SJCRH30 (cell line): ENCODE results near the gene ZACN. TPM values are rescaled to one million over a fixed set of nuclear protein-coding genes. Genes with fewer than 3 reads are reported as not detected.
A peak's percentile ranks its signal among the peaks of the same experiment; 100 is the strongest.

ENCODE experiments used
- DNase-seq, 2 experiments: peaks; one replicate each; pipeline ENCODE4 v3.0.0-alpha.2; 2015 to 2020
- H3K27ac ChIP-seq: fragments of 250-450 bp; sonication (Bioruptor Pico); 2 replicates; pipeline ENCODE4 v1.5.1; 2020; ENCODE audit warnings: mild to moderate bottlenecking, moderate library complexity
- H3K27me3 ChIP-seq: fragments of 250-450 bp; sonication (Bioruptor Pico); 2 replicates; pipeline ENCODE4 v1.5.1; 2020; ENCODE audit warnings: mild to moderate bottlenecking, moderate library complexity
- H3K36me3 ChIP-seq: fragments of 250-450 bp; sonication (Bioruptor Pico); 2 replicates; pipeline ENCODE4 v1.5.1; 2020; ENCODE audit warnings: mild to moderate bottlenecking, moderate library complexity
- H3K4me1 ChIP-seq: fragments of 250-450 bp; sonication (Bioruptor Pico); 2 replicates; pipeline ENCODE4 v1.5.1; 2020; ENCODE audit warnings: mild to moderate bottlenecking, moderate library complexity
- H3K4me3 ChIP-seq: fragments of 250-450 bp; sonication (Bioruptor Pico); 2 replicates; pipeline ENCODE4 v1.5.1; 2020; ENCODE audit warnings: mild to moderate bottlenecking, moderate library complexity
- H3K9me3 ChIP-seq: fragments of 250-450 bp; sonication (Bioruptor Pico); replicated peaks from 2 replicates; pipeline ENCODE4 v1.5.1; 2020; ENCODE audit warnings: mild to moderate bottlenecking, moderate library complexity
- total RNA-seq: library from RNA; depleted of rRNA; stranded (reverse); fragments of >200 nt; shearing (Covaris generic); gene quantifications from 2 replicates; pipeline ENCODE4 v1.2.3, GENCODE V29; 2014

The ZACN gene
- total RNA-seq, 1 experiment from 2014 or later, result 0.14 TPM

DNA sequence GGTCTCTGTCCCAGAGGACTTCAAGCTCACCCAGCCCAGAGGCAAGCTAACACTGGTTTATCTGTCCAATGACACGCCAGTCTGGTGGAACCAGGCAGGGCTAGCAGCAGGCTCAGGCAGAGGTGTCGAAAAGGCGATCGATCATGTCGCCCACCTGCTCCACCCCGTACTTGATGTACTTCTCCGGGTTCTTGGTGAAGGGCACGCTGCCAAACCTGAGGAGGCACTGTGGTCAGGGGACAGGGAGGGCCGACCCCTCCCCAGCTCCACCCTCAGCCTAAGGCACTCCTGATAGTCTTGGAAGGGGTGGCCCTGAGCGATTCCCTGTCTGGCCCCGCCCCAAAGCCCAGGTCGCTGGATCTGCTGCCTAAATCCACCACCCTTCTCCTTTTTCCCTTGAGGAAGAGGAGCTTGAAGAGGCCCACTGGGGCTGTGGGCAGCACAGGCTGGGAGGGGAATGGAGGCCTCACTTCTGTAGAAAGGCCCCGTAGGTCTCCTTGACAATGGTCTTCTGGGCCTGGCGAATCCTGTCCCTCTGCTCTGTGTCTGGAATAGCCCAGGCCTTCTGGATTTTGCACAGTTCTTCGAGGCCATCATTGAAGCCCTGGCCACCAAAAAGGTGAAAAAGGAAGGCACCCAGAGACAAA, 4.7 kb downstream of the ZACN start:
- peak in 1 of 2 experiments; percentile 11 for DNase-seq
- H3K27ac ChIP-seq, result no peak overlapping the region
- H3K4me3 ChIP-seq, result no peak overlapping the region
- H3K36me3 ChIP-seq, result peaks cover 27% of the 10 kb centered on the region
- H3K27me3 ChIP-seq, result peaks cover 3% of the 10 kb centered on the region
- H3K4me1 ChIP-seq, result peaks cover 13% of the 10 kb centered on the region; the same call in 1 of the 2 replicates
- no peaks in the 10 kb centered on the region for H3K9me3 ChIP-seq

DNA sequence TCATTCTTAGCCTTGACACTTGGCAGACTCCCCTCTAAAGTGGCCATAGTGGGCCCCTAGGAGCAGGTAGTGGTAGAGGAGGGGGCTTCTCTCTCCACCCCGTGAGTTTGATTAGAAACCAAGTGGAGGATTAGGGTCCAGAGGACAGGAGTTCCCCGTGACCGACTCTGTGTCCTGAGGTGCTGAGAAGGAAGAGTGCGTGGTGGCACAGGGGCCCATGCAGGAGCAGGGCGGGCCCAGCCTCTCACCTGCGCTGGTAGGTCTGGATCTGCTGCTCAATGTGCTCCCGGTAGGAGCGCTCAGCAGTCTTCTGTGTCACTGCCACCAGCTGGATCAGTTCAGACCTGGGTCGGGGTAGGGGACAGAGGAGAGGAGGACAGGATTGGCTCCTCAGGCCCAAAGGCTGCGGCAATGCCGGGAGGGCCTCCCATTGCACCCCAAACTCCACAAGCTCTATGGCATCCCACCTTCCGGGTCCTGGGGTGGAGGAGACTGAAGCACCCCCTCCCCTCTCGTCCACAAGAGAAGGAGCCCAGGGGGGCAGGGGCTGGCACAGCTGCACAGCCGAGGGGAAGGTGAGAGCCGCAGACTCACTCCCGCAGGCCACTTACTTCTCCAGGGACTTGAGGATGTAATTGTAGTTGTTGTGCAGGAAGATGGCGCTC, 6.2 kb downstream of the ZACN start:
- Histone ChIP-seq H3K4me1 (peaks cover 9% of the 10 kb centered on the region; the same call in 1 of the 2 replicates), H3K27ac (no peak overlapping the region), H3K9me3 (no peaks in the 10 kb centered on the region), H3K27me3 (no peaks in the 10 kb centered on the region), H3K4me3 (no peak overlapping the region), H3K36me3 (peaks cover 32% of the 10 kb centered on the region)
- DNase-seq, result peak in 1 of 2 experiments; percentile 2

DNA sequence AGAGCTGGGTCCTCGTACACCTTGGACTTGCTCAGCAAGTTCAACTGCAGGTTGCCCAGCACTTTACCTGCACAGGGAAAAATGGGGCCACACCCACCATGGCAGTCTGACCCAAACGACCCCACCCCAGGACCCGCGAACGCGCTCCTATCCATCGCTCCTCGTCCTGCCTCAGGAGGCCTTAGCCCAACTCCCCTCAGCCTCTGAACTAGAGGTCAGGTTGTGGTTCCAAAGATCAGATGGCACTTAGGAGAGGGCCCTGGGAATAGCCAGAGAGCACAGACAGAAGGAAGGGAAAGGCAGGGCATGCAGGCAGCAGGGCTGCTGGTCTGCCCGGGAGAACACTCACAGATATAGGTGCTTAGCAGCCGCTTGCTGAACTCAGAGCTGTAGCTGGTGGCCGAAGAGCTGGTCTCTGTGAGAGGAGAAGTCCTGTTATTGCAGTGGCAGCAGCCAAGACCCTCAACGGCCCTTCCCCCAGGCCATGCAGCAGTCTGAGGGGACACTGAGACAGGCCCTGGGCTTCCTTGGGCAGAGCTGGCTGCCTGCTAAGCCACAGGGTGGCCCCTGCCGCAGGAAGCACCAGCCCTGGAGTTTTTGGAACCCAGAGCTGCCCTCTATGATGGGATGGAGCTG, 6.9 kb downstream of the ZACN start:
- H3K36me3 ChIP-seq, result peaks cover 34% of the 10 kb centered on the region
- DNase-seq, result peak in 1 of 2 experiments; percentile 2
- no peak overlapping the region for H3K4me3 ChIP-seq
- H3K4me1 ChIP-seq, result peaks cover 4% of the 10 kb centered on the region; the same call in 1 of the 2 replicates
- H3K27ac ChIP-seq, result no peak overlapping the region
- H3K9me3 ChIP-seq, result no peaks in the 10 kb centered on the region
- no peaks in the 10 kb centered on the region for H3K27me3 ChIP-seq

DNA sequence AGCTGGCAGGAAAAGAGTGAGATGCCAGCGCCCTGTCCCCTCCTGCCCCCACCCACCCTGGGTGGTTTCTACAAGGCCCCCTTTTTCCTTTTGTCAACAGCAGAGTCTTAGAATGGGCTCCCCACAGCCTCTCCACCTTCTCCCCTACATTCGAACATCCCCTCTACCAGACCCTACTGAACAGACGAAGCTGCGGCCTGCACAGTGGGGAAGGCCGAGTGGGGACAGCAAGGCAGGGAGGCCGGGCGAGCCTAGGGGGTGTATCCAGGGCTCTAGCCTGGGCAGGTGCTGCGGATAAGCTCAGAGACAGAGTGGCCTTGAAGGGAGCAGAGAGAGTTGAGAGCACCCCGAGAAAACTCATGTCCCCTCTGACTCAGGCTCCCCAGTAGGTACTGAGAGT, 7.4 kb downstream of the ZACN start:
- Histone ChIP-seq H3K9me3 (no peaks in the 10 kb centered on the region), H3K4me1 (peaks cover 4% of the 10 kb centered on the region; the same call in 1 of the 2 replicates), H3K4me3 (no peak overlapping the region), H3K27me3 (no peaks in the 10 kb centered on the region), H3K36me3 (peaks cover 38% of the 10 kb centered on the region), H3K27ac (no peak overlapping the region)
- DNase-seq, result peak in 1 of 2 experiments; percentile 2

DNA sequence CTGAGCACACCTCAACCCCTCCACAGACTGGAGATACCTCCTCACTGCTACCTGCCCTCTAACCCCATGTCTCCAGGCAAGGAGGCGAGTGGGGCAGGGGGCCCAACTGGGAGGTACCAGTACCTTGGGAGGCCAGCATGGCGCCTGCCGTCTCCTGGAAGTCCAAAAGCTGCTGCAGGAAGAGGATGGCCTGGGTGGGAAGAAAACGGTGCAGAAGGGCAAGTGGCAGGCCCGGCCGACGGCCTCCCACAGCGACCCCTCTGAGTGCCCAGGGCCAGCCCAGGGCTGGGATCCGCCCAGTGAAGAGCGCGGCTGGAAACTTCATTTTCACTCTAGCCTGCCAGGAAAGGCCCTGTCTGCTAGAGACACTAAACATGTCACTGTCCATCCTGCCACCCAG, 8.5 kb downstream of the ZACN start:
- H3K4me1 ChIP-seq, result peaks cover 4% of the 10 kb centered on the region; the same call in 1 of the 2 replicates
- no peak overlapping the region for H3K4me3 ChIP-seq
- no peak for DNase-seq
- H3K27ac ChIP-seq, result no peak overlapping the region
- no peaks in the 10 kb centered on the region for H3K9me3 ChIP-seq
- peaks cover 40% of the 10 kb centered on the region for H3K36me3 ChIP-seq
- H3K27me3 ChIP-seq, result no peaks in the 10 kb centered on the region

DNA sequence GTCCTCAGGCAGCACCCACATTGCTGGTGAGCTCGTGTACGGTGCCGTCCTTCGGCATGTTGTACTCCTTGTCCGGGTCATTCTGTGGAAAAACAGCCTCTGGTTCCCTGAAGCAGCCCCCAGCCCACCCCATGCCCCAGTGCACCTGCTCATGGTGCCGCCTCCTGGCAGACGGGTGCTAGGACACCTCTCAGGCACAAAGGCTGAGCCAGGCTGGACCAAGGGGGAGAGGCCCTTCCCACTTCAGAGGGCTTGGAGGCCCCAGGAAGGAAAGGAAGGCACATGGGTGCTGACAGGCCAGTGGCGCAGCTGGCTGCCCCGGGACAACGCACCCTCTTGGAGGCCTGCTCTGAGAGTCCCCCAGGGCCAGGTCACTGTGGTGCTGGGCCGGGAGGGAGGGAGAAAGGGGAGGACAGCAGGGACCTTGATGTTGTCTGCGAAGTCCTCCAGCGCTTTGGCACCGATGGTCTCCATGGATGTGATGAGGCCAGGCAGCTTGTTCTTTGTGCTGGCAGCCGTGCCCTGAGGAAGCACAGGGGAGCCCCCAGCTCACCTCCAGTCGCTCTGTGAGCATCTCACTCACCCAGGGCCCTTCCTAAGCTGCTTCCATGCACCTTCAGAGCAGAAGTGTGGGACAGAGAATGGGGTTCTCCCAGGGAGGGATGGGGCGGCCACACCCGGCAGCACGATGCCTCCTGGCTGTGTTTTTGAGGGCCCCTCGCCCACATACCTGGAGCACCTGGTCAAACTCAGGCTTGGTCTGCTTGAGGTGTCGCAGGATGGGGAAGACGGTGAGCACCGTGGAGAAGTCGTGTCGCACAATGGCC, 9.3 kb downstream of the ZACN start:
- DNase-seq, result no peak
- Histone ChIP-seq H3K36me3 (peaks cover 44% of the 10 kb centered on the region), H3K4me1 (no peaks in the 10 kb centered on the region; the same call in 1 of the 2 replicates), H3K9me3 (no peaks in the 10 kb centered on the region), H3K27ac (no peak overlapping the region), H3K27me3 (no peaks in the 10 kb centered on the region), H3K4me3 (no peak overlapping the region)

DNA sequence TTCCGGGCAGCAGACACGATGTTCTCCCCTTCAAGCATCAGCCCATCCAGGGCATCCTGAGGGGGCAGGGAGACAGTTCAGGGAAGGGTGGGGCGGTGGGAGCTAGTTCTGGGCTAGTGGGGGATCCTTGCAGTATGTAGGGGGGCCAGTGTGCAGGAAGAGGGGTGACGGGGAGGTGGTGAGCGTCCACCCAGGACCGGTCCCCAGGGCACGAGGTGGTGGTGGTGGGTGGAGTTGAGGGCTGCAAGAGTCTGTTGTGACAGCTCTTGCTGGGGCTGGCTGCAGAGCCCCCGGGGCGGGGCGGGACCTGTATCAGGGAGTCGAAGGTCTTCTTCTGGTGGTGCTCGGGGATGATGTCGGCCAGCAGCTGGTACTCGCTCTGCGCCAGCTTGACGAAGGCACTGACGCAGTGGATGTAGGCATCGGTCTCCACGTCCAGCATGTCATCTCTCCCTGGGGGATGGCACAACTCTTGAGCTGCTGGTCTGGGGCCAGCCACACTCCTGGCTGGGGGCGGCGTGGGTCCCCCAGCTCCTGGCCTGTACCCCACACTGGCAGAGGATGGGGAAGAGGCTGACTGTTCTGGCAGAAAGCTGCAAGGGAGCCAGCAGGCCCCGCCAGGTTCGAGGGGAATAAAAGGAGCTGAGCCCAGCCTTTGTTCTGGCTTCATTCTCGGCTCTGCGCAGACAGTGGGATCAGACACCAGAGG, 10.0 kb downstream of the ZACN start:
- H3K9me3 ChIP-seq, result no peaks in the 10 kb centered on the region
- H3K36me3 ChIP-seq, result peaks cover 50% of the 10 kb centered on the region
- no peak overlapping the region for H3K27ac ChIP-seq
- DNase-seq, result no peak
- no peaks in the 10 kb centered on the region for H3K27me3 ChIP-seq
- no peak overlapping the region for H3K4me3 ChIP-seq
- H3K4me1 ChIP-seq, result no peaks in the 10 kb centered on the region

DNA sequence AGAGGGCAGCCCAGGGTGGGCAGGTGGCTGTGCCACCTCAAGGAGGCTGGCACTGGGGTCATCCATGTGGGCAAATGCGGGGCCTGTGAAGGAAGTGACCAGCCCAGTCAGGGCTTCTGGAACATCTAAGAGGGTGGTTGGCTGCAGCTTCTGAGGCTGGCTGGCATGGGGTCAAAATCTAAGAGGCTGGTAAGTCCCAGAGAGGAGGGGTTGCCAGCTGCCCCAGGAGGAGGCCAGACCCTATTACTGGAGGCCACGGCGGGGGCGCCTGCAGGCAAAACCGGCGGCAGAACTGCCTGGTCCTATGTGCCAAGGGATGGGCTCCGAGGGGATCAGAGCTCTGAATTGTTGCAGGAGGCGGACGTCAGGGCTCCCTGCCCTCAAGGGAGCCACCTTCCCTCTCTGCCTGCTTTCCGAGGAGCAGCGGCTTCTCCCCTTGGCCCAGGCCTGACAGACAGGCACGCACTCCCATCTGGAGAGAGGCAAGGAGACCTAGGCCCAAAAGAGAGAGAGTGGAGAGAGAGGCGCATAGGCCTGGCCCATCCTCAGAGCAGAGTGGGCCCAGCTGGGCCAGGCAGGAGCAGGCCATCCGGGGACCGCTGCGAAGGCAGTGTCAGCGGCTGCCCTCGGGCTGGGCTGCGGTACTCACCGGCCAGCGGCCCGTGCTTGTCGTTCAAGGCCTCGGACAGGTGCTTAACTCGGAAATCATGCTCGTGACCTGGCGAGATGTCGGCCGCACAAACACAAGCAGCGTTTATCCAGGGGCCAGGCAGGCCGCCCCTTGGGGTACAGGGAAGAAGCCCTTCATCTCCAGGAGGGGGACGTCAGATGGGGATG, 10.9 kb downstream of the ZACN start:
- Histone ChIP-seq H3K27ac (no peak overlapping the region), H3K36me3 (peaks cover 52% of the 10 kb centered on the region), H3K4me3 (no peak overlapping the region), H3K9me3 (no peaks in the 10 kb centered on the region), H3K4me1 (no peaks in the 10 kb centered on the region), H3K27me3 (no peaks in the 10 kb centered on the region)
- DNase-seq, result no peak

DNA sequence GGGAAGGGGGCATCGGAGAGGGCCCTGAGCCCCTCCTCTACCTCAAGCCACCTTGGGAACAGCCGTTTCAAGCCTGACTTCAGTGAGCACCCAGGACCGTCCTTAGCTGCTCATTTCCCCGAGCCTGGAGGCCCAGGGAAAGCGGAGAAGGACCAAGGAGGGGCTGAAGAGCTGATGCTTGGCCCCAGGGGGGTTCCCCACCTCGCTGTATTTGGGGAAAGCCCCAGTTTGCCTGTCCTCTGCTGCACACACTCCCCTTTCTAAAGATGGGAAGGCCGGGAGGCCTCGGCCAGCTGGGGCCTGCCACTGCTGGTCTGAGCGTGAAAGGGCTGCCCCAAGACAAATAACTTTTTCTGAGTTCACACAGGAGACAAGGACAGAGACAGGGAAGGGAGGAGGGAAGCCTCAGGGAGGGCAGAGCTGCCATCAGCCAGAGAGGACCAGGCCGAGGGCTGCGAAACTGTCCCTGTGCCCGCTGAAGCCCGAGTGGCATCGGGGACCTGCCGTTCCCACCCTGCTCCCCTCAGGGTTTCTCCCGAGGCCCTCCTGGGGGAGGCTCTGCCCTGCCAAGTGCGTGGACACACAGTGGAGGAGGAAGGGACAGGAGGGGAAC, 11.6 kb downstream of the ZACN start:
- no peak overlapping the region for H3K27ac ChIP-seq
- H3K36me3 ChIP-seq, result peaks cover 51% of the 10 kb centered on the region
- no peak overlapping the region for H3K4me3 ChIP-seq
- no peaks in the 10 kb centered on the region for H3K4me1 ChIP-seq
- no peak for DNase-seq
- no peaks in the 10 kb centered on the region for H3K9me3 ChIP-seq
- no peaks in the 10 kb centered on the region for H3K27me3 ChIP-seq

DNA sequence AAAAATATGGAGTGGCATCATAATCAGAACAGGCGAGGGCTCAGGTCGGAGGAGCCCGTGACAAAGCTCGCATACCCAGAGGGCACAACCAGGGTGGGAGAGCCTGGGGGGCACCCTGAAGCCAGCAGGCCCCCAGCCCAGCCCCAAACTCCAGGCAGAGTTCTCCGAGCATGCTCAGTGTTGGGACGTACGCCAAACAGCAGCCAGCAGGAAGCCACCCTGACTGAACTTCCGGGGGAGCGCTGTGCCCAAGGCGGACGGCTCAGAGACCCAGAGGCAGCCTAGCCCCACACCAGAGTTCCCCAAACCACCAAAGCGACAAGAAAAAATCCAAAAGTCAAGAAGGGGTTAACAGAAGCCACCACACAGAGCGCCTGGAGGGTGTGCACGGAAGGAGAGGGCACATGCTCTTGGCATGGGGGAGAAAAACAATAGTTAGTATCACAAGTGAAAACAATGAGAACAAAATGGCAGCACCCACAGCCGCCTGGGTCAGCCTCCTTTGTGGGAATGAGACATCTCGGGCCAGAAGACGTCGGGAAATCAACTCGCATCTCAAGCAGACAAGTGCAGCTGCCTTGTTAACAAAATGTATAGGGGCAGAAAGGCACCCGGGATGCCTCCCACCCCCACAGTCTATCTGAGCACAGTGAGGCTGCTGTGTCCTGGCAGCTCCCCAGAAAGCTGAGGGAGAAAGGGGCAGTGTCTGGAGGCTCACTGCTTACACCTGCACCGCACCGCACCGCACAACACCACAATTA, 12.7 kb downstream of the ZACN start:
- no peak for DNase-seq
- no peaks in the 10 kb centered on the region for H3K9me3 ChIP-seq
- no peaks in the 10 kb centered on the region for H3K4me1 ChIP-seq
- H3K27ac ChIP-seq, result no peak overlapping the region
- no peak overlapping the region for H3K4me3 ChIP-seq
- no peaks in the 10 kb centered on the region for H3K27me3 ChIP-seq
- peaks cover 53% of the 10 kb centered on the region for H3K36me3 ChIP-seq

DNA sequence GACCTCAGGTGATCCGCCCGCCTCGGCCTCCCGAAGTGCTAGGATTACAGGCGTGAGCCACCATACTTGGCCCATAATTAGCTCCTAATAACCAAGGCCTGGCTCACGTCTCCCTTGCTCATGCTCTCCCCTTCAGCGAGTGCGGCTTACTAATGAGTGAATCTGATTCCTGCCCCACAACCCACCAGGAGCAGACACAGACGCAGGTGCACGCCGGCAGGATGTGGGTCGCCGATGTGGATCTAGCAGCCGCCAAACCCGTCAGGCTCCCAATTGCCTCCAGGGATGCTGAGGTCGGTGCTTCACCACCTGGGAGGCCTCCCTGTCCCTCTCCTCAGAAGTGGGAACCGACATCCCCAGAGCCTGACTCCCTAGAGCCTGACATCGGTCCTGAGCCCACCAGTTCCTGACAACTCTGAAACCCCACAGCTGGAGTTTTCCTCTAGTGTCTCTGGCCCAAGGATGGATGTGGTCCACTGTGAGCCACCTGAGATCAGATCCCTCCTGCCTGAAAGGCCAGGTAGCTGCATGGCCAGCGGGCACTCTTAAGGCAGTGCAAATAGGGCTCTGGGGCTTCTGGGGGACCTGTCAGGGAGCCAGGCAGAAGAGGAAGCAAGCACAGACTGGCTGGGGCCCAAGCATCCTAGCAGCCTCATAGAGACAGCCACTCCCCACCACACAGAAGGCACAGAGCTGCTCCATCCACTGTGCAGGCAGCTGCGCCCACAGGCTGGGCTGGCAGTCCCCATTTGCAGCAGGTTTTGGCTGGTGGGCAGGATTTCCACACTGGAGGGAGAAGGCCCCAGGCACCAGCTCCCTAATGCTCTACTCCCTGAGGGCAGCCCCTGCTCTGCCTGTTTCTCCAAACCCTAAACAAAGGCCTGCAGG, 13.8 kb downstream of the ZACN start:
- no peak overlapping the region for H3K4me3 ChIP-seq
- no peaks in the 10 kb centered on the region for H3K4me1 ChIP-seq
- H3K27ac ChIP-seq, result no peak overlapping the region
- H3K27me3 ChIP-seq, result no peaks in the 10 kb centered on the region
- no peak for DNase-seq
- H3K36me3 ChIP-seq, result peaks cover 55% of the 10 kb centered on the region
- no peaks in the 10 kb centered on the region for H3K9me3 ChIP-seq

DNA sequence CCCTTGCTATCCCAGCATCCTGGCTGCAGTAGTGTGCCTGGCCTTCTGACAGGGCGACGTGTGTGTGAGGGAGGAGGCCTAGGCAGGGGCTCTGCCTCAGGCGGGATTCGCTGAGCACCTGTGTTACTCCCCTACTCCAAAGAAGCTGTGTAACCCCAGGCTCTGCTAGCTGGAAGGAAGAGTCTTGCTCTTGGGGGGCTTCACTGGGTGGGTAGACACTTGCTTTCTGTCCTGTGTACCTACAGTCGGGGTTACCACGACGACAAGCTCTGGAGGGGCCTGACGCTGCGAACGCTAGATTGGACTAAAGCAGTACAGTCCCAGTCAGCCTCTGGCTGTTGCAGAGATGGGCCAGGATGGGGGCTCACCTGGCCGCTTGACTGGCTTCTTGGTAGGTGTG, 15.1 kb downstream of the ZACN start:
- Histone ChIP-seq H3K4me3 (no peak overlapping the region), H3K4me1 (no peaks in the 10 kb centered on the region), H3K9me3 (no peaks in the 10 kb centered on the region), H3K27ac (no peak overlapping the region), H3K36me3 (peaks cover 52% of the 10 kb centered on the region), H3K27me3 (no peaks in the 10 kb centered on the region)
- DNase-seq, result no peak
